Heart right ventricle (tissue), 16 donors: Measurements from ENCODE around the gene PDIA2. TPM values are rescaled to one million over a fixed set of nuclear protein-coding genes. Genes with fewer than 3 reads are reported as not detected.

Source experiments
- ATAC-seq, 8 donors: fragments of 200-7000 bp; cut with Tn5 transposase; one replicate each; pipeline ENCODE4 v1.9.1; 2020; ENCODE audit warnings: mild to moderate bottlenecking in 8 of 8, moderate library complexity in 8 of 8, moderate number of reproducible peaks in 1 of 8
- DNase-seq, 2 donors: peaks; one replicate each; pipeline ENCODE4 v3.0.0-alpha.2; 2020
- H3K27ac ChIP-seq, 10 donors: fragments of 200-600 bp; sonication (generic) in 2 of 10; one replicate each; pipeline versions ENCODE4 v1.5.0 to v1.8.0; 2020 to 2022; ENCODE audit warnings: mild to moderate bottlenecking in 3 of 10
- H3K27me3 ChIP-seq, 7 donors: fragments of 200-600 bp; one replicate each; pipeline ENCODE4 v1.8.0; 2021 to 2022; ENCODE audit warnings: mild to moderate bottlenecking in 2 of 7
- H3K36me3 ChIP-seq, 9 donors: fragments of 200-600 bp; sonication (generic) in 1 of 9; one replicate each; pipeline versions ENCODE4 v1.5.0 to v1.8.0; 2020 to 2022; ENCODE audit warnings: mild to moderate bottlenecking in 2 of 9
- H3K4me1 ChIP-seq, 9 donors: fragments of 200-600 bp; sonication (generic) in 1 of 9; one replicate each; pipeline versions ENCODE4 v1.5.0 to v1.8.0; 2020 to 2022; ENCODE audit warnings: mild to moderate bottlenecking in 4 of 9
- H3K4me3 ChIP-seq, 10 donors: fragments of 200-600 bp; sonication (generic) in 2 of 10; one replicate each; pipeline versions ENCODE4 v1.5.0 to v1.8.0; 2020 to 2022; ENCODE audit warnings: mild to moderate bottlenecking in 7 of 10, moderate library complexity in 2 of 10
- H3K9me3 ChIP-seq, 11 donors: fragments of 200-600 bp in 10 of 11; sonication (generic) in 2 of 11; one replicate each; pipeline versions ENCODE4 v1.5.0 to v1.8.0; 2013 to 2022; ENCODE audit warnings: mild to moderate bottlenecking in 2 of 11, control low read depth in 1 of 11, moderate library complexity in 1 of 11
- WGBS, 2 donors: extraction: QIAGEN DNeasy Blood & Tissue Kit; methylation state at CpG; one replicate each; pipeline ENCODE4 v1.1.7; 2013; ENCODE audit warnings: inconsistent platforms in 1 of 2; 5-methylcytosine and 5-hydroxymethylcytosine counted together
- intact Hi-C, 10 donors: fragments of 100-400 bp; cut with DNase I; formaldehyde crosslinking; loops; one replicate each; pipeline versions ENCODE4 v1.11.1 to v1.14.2; 2022
- polyA plus RNA-seq, 2 donors: library from polyadenylated mRNA; stranded (reverse); fragments of 200-250 nt; gene quantifications; one replicate each; pipeline ENCODE4 v1.2.3, GENCODE V29; 2013
- total RNA-seq, 10 donors: library from RNA; stranded (reverse); fragmentation: NEBNext Ultra II Directional in 3 of 10; extraction: Animal tissue kit (Norgen Biotek cat#: 25700) in 3 of 10; gene quantifications; one replicate each; pipeline versions ENCODE4 v1.2.1 to v1.2.4, GENCODE V29; 2021 to 2023
- TF ChIP-seq, protein P1 (sequence below), 9 donors: fragments of 200-600 bp; sonication (generic) in 2 of 9; IDR thresholded peaks; one replicate each; pipeline versions ENCODE4 v1.5.0 to v1.8.0; 2021 to 2022; ENCODE audit warnings: antibody characterized with exemption in 9 of 9, mild to moderate bottlenecking in 5 of 9, moderate library complexity in 1 of 9
- donor health status: Arrhythmogenic right ventricular cardiomyopathy.
- donor health status: ischemic (EF 13 %, LVEDD 7.1; RV severe dilation, severe dysfunction).
- donor health status: healthy with polysubstance abuse.
- donor health status: DM: no; HTN: yes; CAD: no.
- donor health status: DM: no; HTN: no; CAD: no.
- donor health status: ischemic (EF 25% LVEDD 6.9; RV normal size, moderate dysfunction).
- donor health status: ischemic (EF 25% LVEDD 5.7; RV mildly dilated, moderate dysfunction).
- donor health status: healthy.
- donor health status: DM: yes; HTN: yes; CAD: no.
- donor health status: Ischemic cardiomyopathy.
- donor health status: ischemic (EF 35%, LVEDD 5.7; RV mildly dilated, moderate dysfunction).
- donor health status: nonischemic (EF 11% LVEDD 7.7; RV severe dilation, severe dysfunction).
- donor health status: DM: yes; HTN: yes; CAD: no.
- donor health status: PGD.
- donor health status: ischemic (EF 29% LVEDD 5.4; RV normal size, mild dysfunction).
- donor health status: nonischemic (EF 23%, LVEDD 6.1; RV moderate dilation, normal function).

The PDIA2 gene
- total and polyA plus RNA-seq, 12 donors = 0.32 to 14.0 (median 2.9) TPM

- TF ChIP-seq, protein P1, sequence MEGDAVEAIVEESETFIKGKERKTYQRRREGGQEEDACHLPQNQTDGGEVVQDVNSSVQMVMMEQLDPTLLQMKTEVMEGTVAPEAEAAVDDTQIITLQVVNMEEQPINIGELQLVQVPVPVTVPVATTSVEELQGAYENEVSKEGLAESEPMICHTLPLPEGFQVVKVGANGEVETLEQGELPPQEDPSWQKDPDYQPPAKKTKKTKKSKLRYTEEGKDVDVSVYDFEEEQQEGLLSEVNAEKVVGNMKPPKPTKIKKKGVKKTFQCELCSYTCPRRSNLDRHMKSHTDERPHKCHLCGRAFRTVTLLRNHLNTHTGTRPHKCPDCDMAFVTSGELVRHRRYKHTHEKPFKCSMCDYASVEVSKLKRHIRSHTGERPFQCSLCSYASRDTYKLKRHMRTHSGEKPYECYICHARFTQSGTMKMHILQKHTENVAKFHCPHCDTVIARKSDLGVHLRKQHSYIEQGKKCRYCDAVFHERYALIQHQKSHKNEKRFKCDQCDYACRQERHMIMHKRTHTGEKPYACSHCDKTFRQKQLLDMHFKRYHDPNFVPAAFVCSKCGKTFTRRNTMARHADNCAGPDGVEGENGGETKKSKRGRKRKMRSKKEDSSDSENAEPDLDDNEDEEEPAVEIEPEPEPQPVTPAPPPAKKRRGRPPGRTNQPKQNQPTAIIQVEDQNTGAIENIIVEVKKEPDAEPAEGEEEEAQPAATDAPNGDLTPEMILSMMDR (IDR thresholded peaks at IDR 0.05) = no peak
- 92 to 95% methylated on average over 8 of the region's 8 CpGs for WGBS, 2 donors
- H3K36me3 ChIP-seq = peaks cover 0 to 11% (median 0%) of the 10 kb centered on the region in 9 donors
- ATAC-seq (no peak), DNase-seq (no peak)
- peaks cover 3 to 60% (median 38%) of the 10 kb centered on the region in 9 donors for H3K4me1 ChIP-seq
- no peaks in the 10 kb centered on the region for H3K27me3 ChIP-seq
- no peak overlapping the region for H3K4me3 ChIP-seq
- H3K27ac ChIP-seq = peak overlapping the region in 7 of 10 donors; percentile 6 to 78 (median 56)
- intact Hi-C loops = loop anchor here in 1 of 10 donors (5.0 kb wide), 1 partner anchor 112 kb away; the partner anchor contains the start of gene AXIN1
- H3K9me3 ChIP-seq = no peaks in the 10 kb centered on the region
Observed at GRCh38 chr16:240559-240958, 42.4 kb upstream of the PDIA2 start.

DNA sequence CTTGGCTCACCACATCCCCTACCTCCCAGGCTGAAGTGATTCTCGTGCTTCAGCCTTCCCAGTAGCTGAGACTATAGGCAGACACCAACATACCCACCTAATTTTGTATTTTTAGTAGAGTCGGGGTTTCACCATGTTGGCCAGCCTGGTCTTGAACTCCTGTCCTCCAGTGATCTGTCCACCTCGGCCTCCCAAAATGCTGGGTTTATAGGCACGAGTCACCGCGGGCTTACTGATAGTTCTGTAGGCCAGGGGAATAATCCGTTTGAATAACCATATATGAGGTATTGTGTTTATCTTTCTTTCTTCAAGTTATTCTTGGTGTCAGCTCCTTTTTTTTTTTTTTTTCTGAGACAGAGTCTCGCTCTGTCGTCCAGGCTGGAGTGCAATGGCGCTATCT lies 40.7 kb upstream of the PDIA2 start:
- peak overlapping the region in 9 of 10 donors; percentile 12 to 78 (median 47) for H3K27ac ChIP-seq
- peaks cover 0 to 11% (median 0%) of the 10 kb centered on the region in 9 donors for H3K36me3 ChIP-seq
- H3K4me1 ChIP-seq = peaks cover 3 to 52% (median 32%) of the 10 kb centered on the region in 9 donors
- H3K27me3 ChIP-seq = no peaks in the 10 kb centered on the region
- TF ChIP-seq, protein P1 (IDR thresholded peaks at IDR 0.05) = no peak
- DNase-seq = no peak
- H3K4me3 ChIP-seq = no peak overlapping the region
- WGBS, 2 donors = 84 to 91% methylated on average over 10 of the region's 10 CpGs
- no peaks in the 10 kb centered on the region for H3K9me3 ChIP-seq
- intact Hi-C loops = loop anchor here in 1 of 10 donors (5.0 kb wide), 1 partner anchor 110 kb away; the partner anchor contains the start of gene AXIN1
- no peak for ATAC-seq

DNA sequence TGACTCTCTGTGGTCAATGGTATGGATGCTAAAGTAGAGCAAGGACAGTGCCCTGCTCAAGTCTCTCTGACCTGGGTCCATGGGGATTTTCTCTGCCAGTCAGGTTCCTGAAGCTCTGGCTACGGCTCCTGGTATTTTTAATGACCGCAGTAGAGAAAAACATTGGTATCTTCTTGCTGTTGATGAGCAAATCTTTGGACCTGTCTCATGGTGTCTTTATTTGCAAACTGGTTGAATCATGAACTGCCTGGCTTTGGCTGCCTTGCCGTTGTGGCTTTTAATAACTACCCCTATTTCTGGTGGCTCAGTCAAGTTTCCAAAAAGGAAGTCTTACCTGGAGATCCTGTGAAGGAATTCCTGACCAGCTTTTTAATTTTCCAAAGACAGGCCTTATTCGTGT lies 39.6 kb upstream of the PDIA2 start:
- H3K4me1 ChIP-seq = peaks cover 3 to 52% (median 32%) of the 10 kb centered on the region in 9 donors
- H3K4me3 ChIP-seq = no peak overlapping the region
- WGBS, 2 donors = 67 to 79% methylated on average over 4 of the region's 4 CpGs
- no peaks in the 10 kb centered on the region for H3K9me3 ChIP-seq
- intact Hi-C loops = loop anchor here in 1 of 10 donors (5.0 kb wide), 1 partner anchor 109 kb away; the partner anchor contains the start of gene AXIN1
- peak in 1 of 8 donors; percentile 54 for ATAC-seq
- peaks cover 0 to 11% (median 0%) of the 10 kb centered on the region in 9 donors for H3K36me3 ChIP-seq
- DNase-seq = no peak
- TF ChIP-seq, protein P1 (IDR thresholded peaks at IDR 0.05) = no peak
- no peaks in the 10 kb centered on the region for H3K27me3 ChIP-seq
- peak overlapping the region in 6 of 10 donors; percentile 20 to 65 (median 45) for H3K27ac ChIP-seq

GRCh38 chr16:245105-245504 lies 37.9 kb upstream of the PDIA2 start:
- no peak for DNase-seq
- no peaks in the 10 kb centered on the region for H3K9me3 ChIP-seq
- intact Hi-C loops = no loop called here
- no peak for ATAC-seq
- 93% methylated on average over 9 of the region's 9 CpGs for WGBS, 2 donors
- H3K27me3 ChIP-seq = no peaks in the 10 kb centered on the region
- TF ChIP-seq, protein P1 (IDR thresholded peaks at IDR 0.05) = no peak
- H3K27ac ChIP-seq = no peak overlapping the region
- no peak overlapping the region for H3K4me3 ChIP-seq
- H3K36me3 ChIP-seq = peaks cover 0 to 28% (median 2%) of the 10 kb centered on the region in 9 donors
- peaks cover 3 to 41% (median 23%) of the 10 kb centered on the region in 9 donors for H3K4me1 ChIP-seq
